Activated T-cell treated with anti-CD3 and anti-CD28 coated beads, Interleukin-2, amount 50 U/mL, for 24 hours (primary cell): ENCODE measurements around the gene EVI2A.
"Not testable (repeated sequence)": the region's sequence is repeated elsewhere in the genome, so short reads cannot be mapped to it uniquely, and the experiment has no call there.

Experiments used
- DNase-seq: peaks from one replicate; pipeline ENCODE4 v3.0.0-alpha.2; 2020
- H3K27ac Mint-ChIP-seq: 2 replicates; pipeline ENCODE4 v1.8.0; 2020; ENCODE audit warnings: mild to moderate bottlenecking, mixed read lengths
- H3K27me3 Mint-ChIP-seq: 2 replicates; pipeline ENCODE4 v1.8.0; 2020; ENCODE audit warnings: mixed read lengths
- H3K36me3 Mint-ChIP-seq: 2 replicates; pipeline ENCODE4 v1.8.0; 2020; ENCODE audit warnings: low read depth, mixed read lengths
- H3K4me1 Mint-ChIP-seq: 2 replicates; pipeline ENCODE4 v1.8.0; 2020; ENCODE audit warnings: low read depth, mixed read lengths
- H3K4me3 Mint-ChIP-seq: 2 replicates; pipeline ENCODE4 v1.8.0; 2020; ENCODE audit warnings: mild to moderate bottlenecking, moderate library complexity, mixed read lengths
- H3K9me3 Mint-ChIP-seq: 2 replicates; pipeline ENCODE4 v1.8.0; 2020; ENCODE audit warnings: mixed read lengths

EVI2A gene

GRCh38 chr17:31321481-31321880, at the start of gene EVI2A:
Gene EVI2A, minus strand, starts transcription at chr17:31321622. Its CDS starts 2,609 bp downstream, at chr17:31319013.
- H3K4me1 Mint-ChIP-seq = peaks cover 44% of the 10 kb centered on the region
- peak within 1 kb of the TSS; percentile 69 for H3K4me3 Mint-ChIP-seq
- H3K27me3 Mint-ChIP-seq = no peaks in the 10 kb centered on the region
- peak within 1 kb of the TSS; percentile 92 for H3K27ac Mint-ChIP-seq
- H3K36me3 Mint-ChIP-seq = peaks cover 39% of the 10 kb centered on the region
- DNase-seq = peak; percentile 58
- no peaks in the 10 kb centered on the region for H3K9me3 Mint-ChIP-seq

GRCh38 chr17:31369266-31369665, 47.8 kb upstream of the EVI2A start:
- Mint-ChIP-seq H3K4me1 (peaks cover 23% of the 10 kb centered on the region), H3K4me3 (no peak overlapping the region), H3K36me3 (peaks cover 14% of the 10 kb centered on the region), H3K27me3 (no peaks in the 10 kb centered on the region), H3K27ac (no peak overlapping the region), H3K9me3 (no peaks in the 10 kb centered on the region)
- DNase-seq = no peak

DNA sequence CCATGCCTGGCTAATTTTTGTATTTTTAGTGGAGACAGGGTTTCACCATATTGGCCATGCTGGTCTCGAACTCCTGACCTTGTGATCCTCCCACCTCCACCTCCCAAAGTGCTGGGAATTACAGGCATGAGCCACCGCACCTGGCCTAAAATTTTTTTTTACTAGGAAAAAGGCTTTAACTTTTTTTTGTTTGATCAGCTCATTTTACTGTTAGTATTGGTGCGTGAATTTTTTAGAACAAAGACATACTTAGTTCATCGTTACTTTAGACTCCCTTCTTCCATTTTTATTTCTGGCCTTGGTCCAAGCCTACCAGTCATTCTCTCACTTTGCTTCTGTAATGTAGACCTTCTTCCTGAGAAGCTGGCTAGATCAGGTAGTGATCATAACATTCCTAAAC, 44.7 kb upstream of the EVI2A start:
- peaks cover 6% of the 10 kb centered on the region for H3K4me1 Mint-ChIP-seq
- no peak overlapping the region for H3K27ac Mint-ChIP-seq
- H3K9me3 Mint-ChIP-seq = no peaks in the 10 kb centered on the region
- DNase-seq = no peak
- no peaks in the 10 kb centered on the region for H3K27me3 Mint-ChIP-seq
- H3K4me3 Mint-ChIP-seq = no peak overlapping the region
- H3K36me3 Mint-ChIP-seq = peaks cover 28% of the 10 kb centered on the region

DNA sequence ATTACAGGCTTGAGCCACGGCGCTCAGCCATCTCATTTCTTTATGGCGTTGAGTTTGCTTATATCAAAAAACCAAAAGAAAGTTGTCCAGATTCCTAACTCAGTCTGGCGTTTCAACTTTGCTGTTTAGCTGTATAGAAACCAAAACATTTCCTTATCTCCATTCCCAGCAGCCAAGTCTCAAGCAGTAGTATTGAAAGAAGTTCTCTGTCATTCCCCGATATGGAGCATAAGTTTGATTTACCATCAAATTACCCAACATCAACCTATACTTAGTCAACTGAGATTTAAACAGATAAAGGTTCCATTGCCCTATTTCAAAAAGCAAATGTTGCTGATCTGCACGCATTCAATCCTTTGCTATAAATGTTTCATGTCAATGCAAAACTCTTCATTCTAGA, 42.6 kb upstream of the EVI2A start:
- no peak overlapping the region for H3K27ac Mint-ChIP-seq
- H3K9me3 Mint-ChIP-seq = no peaks in the 10 kb centered on the region
- DNase-seq = no peak
- H3K4me1 Mint-ChIP-seq = no peaks in the 10 kb centered on the region
- H3K36me3 Mint-ChIP-seq = peaks cover 45% of the 10 kb centered on the region
- no peak overlapping the region for H3K4me3 Mint-ChIP-seq
- H3K27me3 Mint-ChIP-seq = no peaks in the 10 kb centered on the region

DNA sequence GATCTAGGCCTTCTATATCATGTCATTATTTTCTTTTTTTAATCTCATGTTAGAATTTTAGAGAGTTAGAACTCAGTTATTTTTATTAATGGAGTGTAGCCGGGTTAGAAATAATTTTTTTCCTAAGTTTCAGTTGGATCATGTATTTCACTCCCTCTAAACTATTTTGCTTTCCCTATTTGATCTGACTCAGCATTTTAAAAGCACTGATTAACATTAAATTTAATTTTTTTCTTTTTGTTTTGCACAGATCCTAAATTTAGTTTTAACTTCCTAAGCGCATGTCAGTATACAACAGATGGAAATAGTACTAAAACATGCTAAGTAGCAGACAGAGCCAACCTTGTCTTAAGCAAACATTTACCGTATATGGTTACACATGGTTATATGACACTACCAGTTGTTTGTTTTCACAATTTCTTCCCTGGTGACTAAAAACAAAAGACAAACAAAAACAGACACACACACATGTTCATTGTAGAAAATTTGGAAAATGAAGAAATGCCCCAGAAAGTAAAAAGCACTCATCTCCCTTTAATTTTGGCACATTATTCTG, 36.5 kb upstream of the EVI2A start:
- H3K27me3 Mint-ChIP-seq = no peaks in the 10 kb centered on the region
- no peaks in the 10 kb centered on the region for H3K9me3 Mint-ChIP-seq
- H3K36me3 Mint-ChIP-seq = peaks cover 68% of the 10 kb centered on the region
- DNase-seq = no peak
- no peaks in the 10 kb centered on the region for H3K4me1 Mint-ChIP-seq
- H3K27ac Mint-ChIP-seq = no peak overlapping the region
- no peak overlapping the region for H3K4me3 Mint-ChIP-seq

GRCh38 chr17:31357091-31357490, 35.7 kb upstream of the EVI2A start:
- no peak overlapping the region for H3K27ac Mint-ChIP-seq
- H3K27me3 Mint-ChIP-seq = no peaks in the 10 kb centered on the region
- H3K9me3 Mint-ChIP-seq = no peaks in the 10 kb centered on the region
- H3K4me1 Mint-ChIP-seq = no peaks in the 10 kb centered on the region
- H3K36me3 Mint-ChIP-seq = peaks cover 69% of the 10 kb centered on the region
- H3K4me3 Mint-ChIP-seq = no peak overlapping the region
- DNase-seq = no peak

DNA sequence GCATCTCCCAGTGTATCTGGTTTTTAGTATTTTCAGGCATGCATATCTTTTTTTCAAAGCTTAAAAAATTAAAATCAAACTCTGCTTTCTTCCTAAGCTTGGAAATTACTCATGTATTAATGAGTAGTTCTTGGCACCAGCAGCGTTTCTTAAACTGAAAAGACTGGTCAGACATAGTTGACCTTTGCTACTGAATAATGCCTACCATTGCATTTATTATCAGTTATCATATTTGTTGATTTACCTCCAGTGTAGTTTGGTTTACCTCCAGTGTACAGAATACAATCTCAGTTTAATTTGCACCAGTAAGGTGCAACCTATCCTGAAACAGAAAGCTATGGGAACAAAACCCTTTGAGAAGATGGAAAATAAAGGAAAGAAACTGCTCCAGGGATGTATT, 34.5 kb upstream of the EVI2A start:
- Mint-ChIP-seq H3K36me3 (peaks cover 72% of the 10 kb centered on the region), H3K4me1 (no peaks in the 10 kb centered on the region), H3K27me3 (no peaks in the 10 kb centered on the region), H3K4me3 (no peak overlapping the region), H3K27ac (no peak overlapping the region), H3K9me3 (no peaks in the 10 kb centered on the region)
- no peak for DNase-seq

- H3K4me3 Mint-ChIP-seq = no peak overlapping the region
- DNase-seq = no peak
- no peaks in the 10 kb centered on the region for H3K9me3 Mint-ChIP-seq
- H3K27me3 Mint-ChIP-seq = no peaks in the 10 kb centered on the region
- no peaks in the 10 kb centered on the region for H3K4me1 Mint-ChIP-seq
- H3K36me3 Mint-ChIP-seq = peaks cover 51% of the 10 kb centered on the region
- H3K27ac Mint-ChIP-seq = no peak overlapping the region
Measured at GRCh38 chr17:31349454-31349853, 28.0 kb upstream of the EVI2A start.

GRCh38 chr17:31345191-31345747, 23.8 kb upstream of the EVI2A start:
- H3K9me3 Mint-ChIP-seq, H3K27ac Mint-ChIP-seq, H3K4me1 Mint-ChIP-seq, DNase-seq, H3K27me3 Mint-ChIP-seq, H3K4me3 Mint-ChIP-seq: not testable (repeated sequence)
- H3K36me3 Mint-ChIP-seq = peaks cover 44% of the 10 kb centered on the region

DNA sequence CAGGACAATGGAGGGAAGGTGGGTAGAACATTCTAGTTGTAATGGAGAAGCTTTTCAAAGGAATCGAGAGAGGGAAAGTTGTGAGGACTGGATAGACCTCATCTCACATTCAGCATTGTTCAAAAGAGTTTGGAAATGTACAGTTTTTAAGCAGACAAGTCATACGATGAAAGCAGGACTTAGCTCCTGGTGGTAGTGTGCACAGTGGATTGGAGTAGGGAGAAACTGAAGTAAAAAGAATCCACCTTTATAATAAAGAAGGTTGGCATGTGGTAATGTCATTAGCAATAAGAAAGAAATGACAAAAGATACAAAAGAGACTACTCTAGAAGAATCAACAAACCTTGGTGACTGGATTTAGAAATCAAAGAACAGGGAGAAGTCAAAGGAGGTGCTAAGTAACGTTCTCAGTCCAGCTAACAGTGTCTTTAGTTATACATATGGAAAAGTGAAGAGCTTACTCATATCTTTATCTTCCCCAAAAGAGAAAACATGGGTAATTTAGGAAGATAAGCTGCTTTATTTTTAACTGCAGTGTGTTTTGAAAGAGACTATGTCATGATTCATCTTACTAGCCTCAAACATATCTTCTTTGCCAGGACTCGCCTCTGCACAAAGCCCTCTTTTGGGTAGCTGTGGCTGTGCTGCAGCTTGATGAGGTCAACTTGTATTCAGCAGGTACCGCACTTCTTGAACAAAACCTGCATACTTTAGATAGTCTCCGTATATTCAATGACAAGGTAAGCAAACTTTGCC, 18.7 kb upstream of the EVI2A start:
- Mint-ChIP-seq H3K36me3 (peaks cover 38% of the 10 kb centered on the region), H3K27me3 (no peaks in the 10 kb centered on the region), H3K27ac (no peak overlapping the region), H3K4me3 (no peak overlapping the region), H3K4me1 (peaks cover 2% of the 10 kb centered on the region), H3K9me3 (no peaks in the 10 kb centered on the region)
- no peak for DNase-seq

DNA sequence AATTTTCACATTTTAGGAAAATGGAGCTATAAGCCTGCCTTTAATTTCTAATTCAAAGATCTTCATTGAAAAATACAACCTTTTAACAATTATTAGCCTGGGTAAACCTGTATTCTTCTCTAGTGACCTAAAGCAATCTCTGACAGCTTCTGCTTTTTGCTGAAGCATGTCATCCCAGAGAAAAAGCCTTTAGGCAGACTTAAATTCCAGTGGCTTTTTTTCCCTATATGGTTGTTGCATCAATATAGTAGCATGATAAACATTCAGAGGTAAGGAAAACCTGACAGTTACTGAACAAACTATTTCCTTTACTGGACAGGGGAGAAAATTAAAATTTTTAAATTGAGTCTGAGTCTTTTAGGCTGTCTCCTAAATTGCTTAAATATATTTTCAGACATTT, 7.8 kb upstream of the EVI2A start:
- Mint-ChIP-seq H3K27ac (peak overlapping the region; percentile 66), H3K27me3 (no peaks in the 10 kb centered on the region), H3K4me1 (peaks cover 34% of the 10 kb centered on the region), H3K4me3 (no peak overlapping the region), H3K36me3 (peaks cover 33% of the 10 kb centered on the region), H3K9me3 (no peaks in the 10 kb centered on the region)
- no peak for DNase-seq

DNA sequence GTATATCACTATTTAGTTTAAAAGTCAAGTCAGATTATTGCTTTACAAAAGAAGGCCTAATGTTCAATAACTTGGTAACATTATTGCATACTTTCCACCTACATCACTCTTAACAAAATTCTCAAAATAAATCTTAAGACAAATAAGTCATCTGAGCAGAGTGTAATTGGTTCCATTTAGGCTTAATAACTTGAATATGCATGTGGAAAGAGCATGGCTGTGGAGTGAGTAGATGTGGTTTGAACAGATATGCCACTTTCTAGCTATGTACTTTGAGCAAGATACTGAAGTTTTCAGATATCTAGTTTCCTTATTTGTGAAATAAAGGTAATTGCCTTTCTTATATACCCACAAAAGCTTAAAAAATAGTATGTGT, 6.7 kb upstream of the EVI2A start:
- no peaks in the 10 kb centered on the region for H3K9me3 Mint-ChIP-seq
- peak overlapping the region; percentile 83 for H3K27ac Mint-ChIP-seq

GRCh38 chr17:31327534-31328159, 6.2 kb upstream of the EVI2A start:
- DNase-seq = no peak
- H3K27me3 Mint-ChIP-seq = no peaks in the 10 kb centered on the region
- no peaks in the 10 kb centered on the region for H3K9me3 Mint-ChIP-seq
- H3K4me1 Mint-ChIP-seq = peaks cover 42% of the 10 kb centered on the region
- peaks cover 30% of the 10 kb centered on the region for H3K36me3 Mint-ChIP-seq
- H3K4me3 Mint-ChIP-seq = no peak overlapping the region
- H3K27ac Mint-ChIP-seq = peak overlapping the region; percentile 83

More for the DNA sequence above, 6.7 kb upstream of the EVI2A start:
- DNase-seq = no peak
- no peak overlapping the region for H3K4me3 Mint-ChIP-seq
- H3K36me3 Mint-ChIP-seq = peaks cover 30% of the 10 kb centered on the region
- peaks cover 39% of the 10 kb centered on the region for H3K4me1 Mint-ChIP-seq
- no peaks in the 10 kb centered on the region for H3K27me3 Mint-ChIP-seq

DNA sequence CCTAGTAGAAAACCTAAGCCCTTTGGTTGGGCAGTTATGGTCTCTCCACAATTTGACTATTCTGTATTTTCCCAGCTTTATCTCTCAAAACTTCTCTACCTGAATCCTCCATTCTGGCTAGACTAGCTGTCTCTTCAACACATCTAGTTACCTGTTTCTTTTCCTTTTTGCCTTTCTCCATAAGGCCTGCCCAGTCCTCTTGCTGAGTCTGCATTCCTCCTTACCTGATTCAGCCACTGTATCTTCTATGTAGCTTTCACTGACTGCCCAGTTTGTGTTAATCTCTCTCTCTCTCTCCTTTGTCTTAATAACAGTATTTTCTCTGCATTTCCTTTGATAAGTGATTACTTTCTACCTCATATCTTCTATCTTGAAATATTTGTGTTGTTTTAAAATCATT, 2.1 kb upstream of the EVI2A start:
- peak overlapping the region; percentile 1 for H3K27ac Mint-ChIP-seq

GRCh38 chr17:31321966-31322365, 544 bp upstream of the EVI2A start:
- no peaks in the 10 kb centered on the region for H3K27me3 Mint-ChIP-seq
- no peaks in the 10 kb centered on the region for H3K9me3 Mint-ChIP-seq
- H3K4me3 Mint-ChIP-seq = peak overlapping the region; percentile 69
- no peak for DNase-seq
- H3K36me3 Mint-ChIP-seq = peaks cover 43% of the 10 kb centered on the region
- H3K4me1 Mint-ChIP-seq = peaks cover 39% of the 10 kb centered on the region
- H3K27ac Mint-ChIP-seq = peak overlapping the region; percentile 92

More for the DNA sequence above, 2.1 kb upstream of the EVI2A start:
- H3K27me3 Mint-ChIP-seq = no peaks in the 10 kb centered on the region
- H3K4me1 Mint-ChIP-seq = peaks cover 41% of the 10 kb centered on the region
- peaks cover 44% of the 10 kb centered on the region for H3K36me3 Mint-ChIP-seq
- no peak overlapping the region for H3K4me3 Mint-ChIP-seq
- DNase-seq = no peak
- no peaks in the 10 kb centered on the region for H3K9me3 Mint-ChIP-seq
